Measurements from ENCODE around the gene SLC25A34. TPM values are rescaled to one million over a fixed set of nuclear protein-coding genes. Genes with fewer than 3 reads are reported as not detected.

SLC25A34 gene
- total RNA-seq, 1 experiment from 2014 or later, result 0.59 TPM

- CTCF ChIA-PET, result no interaction called here
- DNase-seq (ENCODE audit: low read depth, low spot score), result no peak
- TF ChIP-seq MAX (IDR thresholded peaks at IDR 0.05) (no peak), POLR2A (IDR thresholded peaks at IDR 0.05; ENCODE audit: borderline replicate concordance, extremely low read depth, insufficient read depth, insufficient read length) (no peak), CTCF (IDR thresholded peaks at IDR 0.05 in 2 of 3, conservative IDR thresholded peaks at IDR 0.05 in 1 of 3; ENCODE audit: borderline replicate concordance in 1 of 3, insufficient read depth in 1 of 3, low read depth in 2 of 3, low read length in 2 of 3) (no peak), SP1 (IDR thresholded peaks at IDR 0.05; ENCODE audit: low read depth) (no peak), SIN3A (IDR thresholded peaks at IDR 0.05; ENCODE audit: low read depth) (no peak), CEBPB (IDR thresholded peaks at IDR 0.05; ENCODE audit: low read depth) (no peak), TCF7L2 (IDR thresholded peaks at IDR 0.05; ENCODE audit: borderline replicate concordance, extremely low read depth, insufficient read depth, insufficient read length) (no peak), ATF3 (IDR thresholded peaks at IDR 0.05) (no peak), REST (IDR thresholded peaks at IDR 0.05; ENCODE audit: low read depth) (no peak), EZH2phosphoT487 (IDR thresholded peaks at IDR 0.05; ENCODE audit: borderline replicate concordance) (no peak), JUND (IDR thresholded peaks at IDR 0.05) (no peak), SRF (IDR thresholded peaks at IDR 0.05; ENCODE audit: low read depth) (no peak), EZH2 (IDR thresholded peaks at IDR 0.05) (no peak), YY1 (IDR thresholded peaks at IDR 0.05; ENCODE audit: extremely low read depth, insufficient replicate concordance, low read depth, low read length) (no peak), EGR1 (IDR thresholded peaks at IDR 0.05; ENCODE audit: low read depth) (no peak), ZBTB33 (IDR thresholded peaks at IDR 0.05; ENCODE audit: extremely low read depth, insufficient replicate concordance, low read length) (no peak), RAD21 (IDR thresholded peaks at IDR 0.05; ENCODE audit: low read depth) (no peak)
- Histone ChIP-seq H3K4me3 (replicated peaks in 1 of 2; ENCODE audit: low read depth in 1 of 2, low read length in 2 of 2) (no peak overlapping the region), H3K79me2 (ENCODE audit: insufficient read depth, low read length) (no peaks in the 10 kb centered on the region), H3K36me3 (ENCODE audit: control insufficient read depth in 1 of 2, insufficient read depth in 2 of 2, low read length in 2 of 2) (peaks cover 0 to 7% of the 10 kb centered on the region in 2 experiments; a peak in 1 of 4 replicates), H3K27me3 (ENCODE audit: insufficient read depth, low read length) (no peaks in the 10 kb centered on the region), H4K20me1 (ENCODE audit: insufficient read depth) (no peaks in the 10 kb centered on the region), H2AFZ (ENCODE audit: low read depth, low read length, poor library complexity, severe bottlenecking) (no peak overlapping the region), H3K4me1 (ENCODE audit: control insufficient read depth in 1 of 2, insufficient read depth in 2 of 2, low read length in 2 of 2) (peaks cover 0 to 5% of the 10 kb centered on the region in 2 experiments; a peak in 1 of 4 replicates), H3K9me3 (ENCODE audit: control insufficient read depth in 1 of 2, insufficient read depth in 1 of 2, low read depth in 1 of 2, low read length in 2 of 2) (no peaks in the 10 kb centered on the region), H3K4me2 (ENCODE audit: low read length) (no peak overlapping the region), H3K9ac (ENCODE audit: low read length) (no peak overlapping the region), H3K9me2 (ENCODE audit: insufficient read depth) (no peaks in the 10 kb centered on the region), H3K27ac (ENCODE audit: low read depth, low read length) (no peak overlapping the region)
- POLR2A ChIA-PET, result no interaction called here
- RAD21 ChIA-PET (ENCODE audit: low non-redundant PET in 1 of 2, low total read pairs in 2 of 2, uncharacterized antibody in 2 of 2, unreplicated experiment in 2 of 2), result no interaction called here
- ATAC-seq, result no peak
- no TSS peak for BruUV-seq (replicated peaks)
- intact Hi-C loops (cut with micrococcal nuclease), result no loop called here
Measured at GRCh38 chr1:15730423-15730822, 5.6 kb upstream of the SLC25A34 start.

Measured in HCT116 (cell line).